ENCODE results near the gene HNRNPA1L2.
"Not testable (repeated sequence)": the region's sequence is repeated elsewhere in the genome, so short reads cannot be mapped to it uniquely, and the experiment has no call there.

The HNRNPA1L2 gene

DNA sequence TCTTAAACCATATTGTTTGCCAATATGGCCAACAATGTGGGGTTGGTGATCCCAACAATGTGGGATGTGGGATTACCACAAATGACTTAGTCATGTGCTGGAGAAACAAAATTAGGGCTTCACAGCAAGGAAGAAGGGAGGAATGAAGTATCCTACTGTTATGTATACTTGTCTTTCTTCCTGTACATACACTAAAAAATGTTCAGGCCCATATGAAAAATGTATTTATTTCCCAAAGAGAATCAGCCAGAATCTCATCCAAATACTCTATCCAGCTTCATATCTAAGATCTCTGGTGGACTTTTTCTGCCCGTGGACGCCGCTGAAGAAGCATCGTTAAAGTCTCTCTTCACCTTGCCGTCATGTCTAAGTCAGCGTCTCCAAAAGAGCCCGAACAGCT, at the start of gene HNRNPA1L2:
Gene HNRNPA1L2 (plus strand): TSS at position 301 of the 400 bp plus-strand sequence. CDS start 62 bp downstream, at position 363.
- no peak for DNase-seq (ENCODE audit: low read depth)

DNA sequence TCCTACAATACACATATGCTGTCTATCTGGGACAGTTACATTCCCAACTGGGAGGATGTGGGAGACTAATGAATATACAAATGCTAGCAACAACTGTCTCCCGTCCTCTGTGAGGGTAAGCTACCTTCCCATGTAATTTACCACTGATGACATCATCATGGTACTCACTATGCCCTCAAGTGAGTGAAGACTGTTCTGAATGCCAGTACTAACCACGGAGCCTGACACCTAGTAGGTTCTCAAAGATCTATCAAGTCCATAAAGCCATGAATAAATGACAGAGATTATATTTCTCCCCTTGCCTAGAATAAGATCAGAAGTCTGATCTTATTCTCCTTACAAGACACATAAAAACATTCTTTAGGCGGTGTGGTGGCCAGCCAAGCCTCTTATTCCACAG, 49.1 kb upstream of the HNRNPA1L2 start:
- DNase-seq (ENCODE audit: low read depth), result not testable (repeated sequence)

DNA sequence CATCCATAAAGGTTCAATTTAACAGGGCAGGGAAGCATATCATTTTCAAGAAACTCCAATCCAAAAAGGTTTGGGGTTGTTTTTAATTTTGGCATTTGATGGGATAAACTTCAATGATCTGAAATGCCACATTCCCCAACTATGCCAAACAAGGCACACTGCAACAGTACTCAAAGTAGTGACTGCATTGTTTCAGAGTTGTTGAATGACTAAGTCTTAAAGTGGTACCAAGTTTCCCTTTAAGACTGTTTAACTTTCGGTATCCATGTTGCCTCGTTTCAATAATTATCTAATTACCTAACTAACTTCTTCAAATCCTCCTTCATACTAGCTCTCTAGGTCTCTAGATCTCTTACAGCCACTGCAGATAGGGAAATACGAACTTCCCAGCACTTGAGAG, 48.4 kb upstream of the HNRNPA1L2 start:
- DNase-seq (ENCODE audit: low read depth), result not testable (repeated sequence)

DNA sequence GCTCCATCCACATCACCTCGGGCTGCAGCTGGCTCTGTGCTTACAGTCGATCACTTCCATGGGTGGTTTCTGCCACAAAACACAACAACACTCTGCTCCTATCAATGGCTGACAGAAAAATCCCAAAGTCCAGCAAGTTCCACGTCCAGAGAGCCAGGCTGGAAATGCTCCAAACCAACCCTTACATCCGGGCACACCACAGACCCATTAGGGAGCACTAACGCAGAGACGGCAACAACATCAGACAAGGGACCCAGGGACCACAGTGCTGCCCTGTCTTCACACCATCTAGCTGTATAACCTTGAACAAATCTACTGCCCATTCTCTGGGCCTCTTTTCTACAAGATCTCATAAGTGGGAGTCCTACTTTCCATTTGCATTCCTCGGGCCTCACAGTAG, 47.9 kb upstream of the HNRNPA1L2 start:
- not testable (repeated sequence) for DNase-seq (ENCODE audit: low read depth)

GRCh38 chr13:52597676-52598075, 44.6 kb upstream of the HNRNPA1L2 start:
- no peak for DNase-seq (ENCODE audit: low read depth)

DNA sequence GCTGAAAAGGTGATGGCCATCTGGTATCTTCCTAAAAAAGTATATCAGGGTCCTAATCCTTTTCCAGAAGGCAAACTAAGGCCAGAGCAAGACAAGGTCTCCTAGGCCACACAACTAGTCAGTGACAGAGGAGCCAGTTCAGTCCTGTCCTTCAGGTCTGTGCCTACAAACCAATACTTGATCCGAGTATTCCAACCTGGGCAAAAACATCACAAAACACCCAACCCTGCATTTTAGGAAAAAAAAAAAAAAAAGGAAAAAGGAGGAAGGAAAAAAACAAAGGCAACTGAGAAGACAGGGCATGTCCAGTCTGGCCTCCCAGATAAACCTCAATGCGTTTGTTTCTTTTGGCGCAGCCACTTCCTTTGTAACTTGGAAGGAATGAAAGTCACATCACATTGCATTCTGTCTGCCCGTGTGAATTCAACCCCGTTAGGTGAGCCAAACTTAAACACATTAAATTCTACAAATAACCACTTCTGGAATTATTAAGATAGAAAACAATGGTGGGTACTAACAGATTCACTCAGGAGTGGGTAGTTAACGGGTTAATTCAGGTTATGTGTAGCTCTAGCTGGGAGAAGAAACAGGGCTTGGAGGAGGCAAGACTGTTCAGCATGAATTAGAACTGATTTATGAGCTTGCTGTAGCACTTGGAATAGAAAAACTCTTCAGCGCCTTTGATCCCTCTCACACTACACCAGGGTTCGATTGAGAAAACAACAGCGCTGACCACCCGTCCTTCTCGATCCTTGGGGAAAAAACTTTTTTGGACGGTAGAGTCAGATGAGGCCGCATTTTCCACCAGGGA, 43.0 kb upstream of the HNRNPA1L2 start:
- DNase-seq (ENCODE audit: low read depth), result no peak

DNA sequence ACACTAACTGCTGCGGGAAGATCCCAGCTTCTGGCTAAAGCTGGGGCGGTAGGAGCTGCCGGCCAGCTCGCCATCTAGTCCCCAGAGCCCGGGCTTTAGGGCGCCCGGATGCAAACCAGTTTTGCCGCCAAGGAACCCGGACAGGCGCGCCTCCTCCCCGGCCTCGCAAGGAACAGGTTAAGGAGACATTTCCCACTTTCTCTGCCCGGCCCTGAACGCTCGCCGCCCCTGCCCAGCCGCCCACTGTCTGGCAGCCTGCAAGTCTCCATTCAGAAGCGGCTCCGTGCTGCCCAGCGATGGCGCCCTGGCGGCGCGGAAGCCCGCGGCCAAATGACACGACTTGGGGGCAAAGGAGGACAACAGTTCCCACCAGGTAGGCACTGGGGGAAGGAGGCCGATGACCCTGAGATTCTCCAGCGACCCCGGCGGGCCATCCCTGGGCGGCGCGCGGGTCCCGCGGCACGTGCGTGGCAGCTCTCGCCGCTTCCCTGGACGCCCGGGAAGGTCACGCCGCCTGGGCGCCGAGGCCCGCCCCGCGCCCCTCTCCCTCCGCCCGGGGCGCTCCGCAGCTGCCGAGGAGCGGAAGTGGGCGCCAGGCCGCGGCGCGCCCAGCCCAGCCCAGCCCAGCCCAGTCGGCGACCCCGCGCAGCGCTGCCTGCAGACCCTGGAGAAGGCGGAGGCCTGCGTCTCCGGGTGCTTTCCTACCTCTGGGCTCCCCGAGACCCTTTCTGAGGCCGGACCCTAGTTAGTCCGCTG, 42.2 kb upstream of the HNRNPA1L2 start:
- no peak for DNase-seq (ENCODE audit: low read depth)

DNA sequence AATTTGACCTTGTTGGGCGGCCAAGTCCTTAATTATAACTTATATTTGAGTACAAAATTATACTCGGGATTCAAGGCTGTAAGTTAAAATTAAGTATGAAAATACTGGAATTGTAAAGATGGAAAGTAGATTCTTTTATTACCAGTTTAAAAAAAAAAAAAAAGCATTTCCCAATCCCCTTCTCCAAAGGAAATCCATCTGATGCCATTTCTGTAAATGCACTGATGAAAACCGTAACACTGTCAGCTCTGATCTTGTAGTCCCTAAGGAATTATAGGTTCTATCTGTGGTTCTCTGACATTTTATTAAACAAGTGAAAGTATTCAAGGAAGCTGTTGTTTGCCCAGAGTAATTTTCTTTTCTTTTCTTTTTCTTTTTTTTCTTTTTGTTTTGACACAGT, 41.6 kb upstream of the HNRNPA1L2 start:
- DNase-seq (ENCODE audit: low read depth), result no peak

GRCh38 chr13:52603316-52603715, 38.9 kb upstream of the HNRNPA1L2 start:
- DNase-seq (ENCODE audit: low read depth), result not testable (repeated sequence)

- DNase-seq (ENCODE audit: low read depth), result not testable (repeated sequence)
Observed at GRCh38 chr13:52606126-52606525, 36.1 kb upstream of the HNRNPA1L2 start.

GRCh38 chr13:52606795-52607194, 35.4 kb upstream of the HNRNPA1L2 start:
- not testable (repeated sequence) for DNase-seq (ENCODE audit: low read depth)

DNA sequence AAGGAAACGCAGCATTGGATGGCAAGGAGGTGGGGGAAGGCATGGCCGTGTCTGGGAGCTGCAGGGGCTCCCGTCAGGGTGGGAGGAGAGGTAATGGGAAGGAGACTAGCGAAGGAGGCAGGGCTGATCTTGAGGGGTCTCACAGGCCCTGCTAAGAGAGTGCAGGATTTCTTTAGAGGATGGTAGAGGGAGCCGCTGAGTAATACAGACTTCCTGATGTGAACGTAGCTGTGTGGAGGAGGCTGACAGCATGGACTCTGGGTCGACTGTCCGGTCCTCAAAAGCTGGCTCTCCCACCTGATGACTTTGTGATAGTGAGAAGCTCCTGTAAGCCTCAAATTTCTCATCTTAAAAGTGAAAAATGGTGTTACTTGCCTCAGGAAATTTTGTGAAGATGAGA, 34.0 kb upstream of the HNRNPA1L2 start:
- DNase-seq (ENCODE audit: low read depth), result not testable (repeated sequence)

DNA sequence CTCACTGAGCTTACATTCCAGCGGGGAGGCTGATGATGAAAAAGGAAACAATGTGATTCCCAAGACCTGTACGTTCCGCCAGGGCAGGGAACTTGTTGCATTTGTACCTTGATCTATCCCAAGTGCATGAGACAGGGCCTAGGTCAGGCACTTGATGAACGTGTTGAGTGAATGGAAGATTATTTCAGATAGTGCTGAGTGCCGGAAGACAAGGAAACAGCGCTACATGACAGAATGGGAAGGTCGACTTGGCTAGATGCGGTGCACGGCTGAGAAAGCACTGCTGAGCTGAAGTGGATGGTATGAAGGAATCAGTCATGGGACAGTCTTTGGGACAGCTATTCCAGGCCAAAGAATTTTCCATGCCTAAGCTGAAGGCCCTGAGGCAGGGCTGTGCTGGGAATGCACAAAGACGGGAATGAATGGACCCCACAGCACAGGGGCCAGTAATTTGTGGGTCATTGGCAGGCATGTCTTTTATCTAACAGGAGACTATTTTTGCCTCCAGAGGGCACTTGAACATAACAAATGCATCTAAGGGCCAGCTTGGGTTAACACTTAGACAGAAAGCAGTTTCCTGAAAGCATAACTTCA, 33.1 kb upstream of the HNRNPA1L2 start:
- DNase-seq (ENCODE audit: low read depth), result not testable (repeated sequence)

- DNase-seq (ENCODE audit: low read depth), result not testable (repeated sequence)
Observed at GRCh38 chr13:52610158-52610557, 32.1 kb upstream of the HNRNPA1L2 start.

- DNase-seq (ENCODE audit: low read depth), result no peak
Observed at GRCh38 chr13:52615134-52615801, 27.0 kb upstream of the HNRNPA1L2 start.

DNA sequence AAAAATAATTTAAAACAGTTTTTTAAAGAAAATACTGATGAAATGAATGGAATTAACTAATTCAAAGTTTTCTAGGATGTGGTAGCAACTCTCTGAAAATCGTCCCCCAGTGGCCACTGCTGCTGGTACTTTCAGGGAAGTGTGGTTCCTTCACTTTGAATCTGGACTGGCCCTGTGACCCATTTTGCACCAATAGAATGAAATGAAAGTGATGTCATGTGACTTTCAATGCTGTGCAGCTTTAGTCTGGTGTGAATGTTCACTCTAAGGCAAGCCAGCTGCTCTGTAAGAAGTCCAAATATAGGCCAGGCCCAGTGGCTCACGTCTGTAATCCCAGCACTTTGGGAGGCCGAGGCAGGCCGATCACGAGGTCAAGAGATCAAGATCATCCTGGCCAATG, 26.4 kb upstream of the HNRNPA1L2 start:
- DNase-seq (ENCODE audit: low read depth), result no peak

GRCh38 chr13:52617070-52618060, 24.9 kb upstream of the HNRNPA1L2 start:
- DNase-seq (ENCODE audit: low read depth), result peak; percentile 64

GRCh38 chr13:52631083-52631690, 11.0 kb upstream of the HNRNPA1L2 start:
- DNase-seq (ENCODE audit: low read depth), result not testable (repeated sequence)

GRCh38 chr13:52638666-52639328, 3.4 kb upstream of the HNRNPA1L2 start:
- no peak for DNase-seq (ENCODE audit: low read depth)

- no peak for DNase-seq (ENCODE audit: low read depth)
Observed at GRCh38 chr13:52644108-52644507, 1.9 kb downstream of the HNRNPA1L2 start.

Measured in GM04504 (cell line).